BE2C (cell line): ENCODE data around the gene IL2RA.

ENCODE experiments used
- DNase-seq: peaks from one replicate; pipeline ENCODE4 v3.0.0-alpha.2; 2020
- H3K27me3 ChIP-seq: fragments of 250-450 bp; sonication (Bioruptor Pico); 2 replicates; pipeline ENCODE4 v1.5.1; 2020; ENCODE audit warnings: mild to moderate bottlenecking
- H3K36me3 ChIP-seq: fragments of 250-450 bp; sonication (Bioruptor Pico); 2 replicates; pipeline ENCODE4 v1.5.1; 2020; ENCODE audit warnings: mild to moderate bottlenecking
- H3K4me1 ChIP-seq: fragments of 250-450 bp; sonication (Bioruptor Pico); 2 replicates; pipeline ENCODE4 v1.5.1; 2020
- H3K4me3 ChIP-seq: 2 replicates; pipeline ENCODE4 v1.5.1; 2011; ENCODE audit warnings: low read depth, low read length
- H3K9me3 ChIP-seq: fragments of 250-450 bp; sonication (Bioruptor Pico); 2 replicates; pipeline ENCODE4 v1.5.1; 2020
- CTCF ChIP-seq: IDR thresholded peaks from 2 replicates; pipeline ENCODE4 v1.5.1; 2012; ENCODE audit warnings: mild to moderate bottlenecking, low read depth, low read length

The IL2RA gene

GRCh38 chr10:6086375-6087233 lies 24.4 kb upstream of the IL2RA start:
- H3K27me3 ChIP-seq = peaks cover 18% of the 10 kb centered on the region
- peak; percentile 89 for DNase-seq
- no peaks in the 10 kb centered on the region for H3K9me3 ChIP-seq
- H3K4me1 ChIP-seq = no peaks in the 10 kb centered on the region
- peak; percentile 87 for TF ChIP-seq CTCF
- H3K36me3 ChIP-seq = peaks cover 5% of the 10 kb centered on the region
- H3K4me3 ChIP-seq = peak overlapping the region; percentile 38

DNA sequence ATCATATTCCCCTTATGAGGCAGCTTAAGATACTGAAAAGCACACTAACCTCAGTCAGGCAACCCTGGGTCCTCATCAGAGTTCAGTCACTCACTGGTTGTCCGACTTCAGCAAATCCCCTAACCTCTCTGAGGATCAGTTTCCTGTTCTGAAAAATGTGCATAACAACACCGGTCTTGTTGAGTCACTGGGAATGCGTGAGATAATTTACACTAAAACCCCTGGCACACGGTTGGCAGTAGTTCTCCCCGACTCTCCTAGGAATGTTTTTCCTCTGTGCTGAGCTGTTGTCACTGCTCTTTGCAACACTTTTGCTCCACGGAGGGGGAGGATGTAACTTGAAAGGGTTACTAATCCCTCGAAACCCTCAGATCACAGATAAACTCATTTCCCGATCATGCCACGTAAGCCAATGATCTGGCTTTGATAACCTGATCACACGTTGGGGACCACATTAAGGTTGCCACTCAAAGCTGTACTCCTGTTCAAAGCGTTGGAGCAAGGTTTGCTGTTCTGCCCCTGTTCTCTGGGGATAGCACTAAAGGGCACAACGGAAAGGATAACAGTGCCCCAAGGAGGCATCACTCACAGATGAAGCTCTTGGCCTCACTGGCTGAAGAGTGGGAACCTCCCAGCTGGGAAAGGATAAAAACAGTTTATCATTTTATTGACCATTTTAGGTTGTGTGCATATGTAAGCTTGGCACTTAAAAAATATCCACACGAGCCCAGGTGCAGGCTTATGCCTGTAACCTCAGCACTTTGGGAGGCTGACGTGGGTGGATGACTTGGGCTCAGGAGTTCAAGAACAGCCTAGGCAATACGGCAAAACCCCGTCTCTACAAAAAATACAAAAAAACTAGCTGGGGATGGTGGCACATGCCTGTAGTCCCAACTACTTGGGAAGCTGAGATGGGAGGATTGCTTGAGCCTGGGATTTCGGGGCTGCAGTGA lies 21.6 kb upstream of the IL2RA start:
- Histone ChIP-seq H3K9me3 (no peaks in the 10 kb centered on the region), H3K4me3 (no peak overlapping the region), H3K4me1 (no peaks in the 10 kb centered on the region), H3K36me3 (no peaks in the 10 kb centered on the region), H3K27me3 (peaks cover 18% of the 10 kb centered on the region)
- TF ChIP-seq CTCF = no peak
- no peak for DNase-seq

- DNase-seq = no peak
- peaks cover 18% of the 10 kb centered on the region for H3K27me3 ChIP-seq
- no peaks in the 10 kb centered on the region for H3K9me3 ChIP-seq
- H3K4me1 ChIP-seq = no peaks in the 10 kb centered on the region
- H3K36me3 ChIP-seq = no peaks in the 10 kb centered on the region
- no peak overlapping the region for H3K4me3 ChIP-seq
- TF ChIP-seq CTCF = no peak
Observed at GRCh38 chr10:6082496-6083395, 20.6 kb upstream of the IL2RA start.

DNA sequence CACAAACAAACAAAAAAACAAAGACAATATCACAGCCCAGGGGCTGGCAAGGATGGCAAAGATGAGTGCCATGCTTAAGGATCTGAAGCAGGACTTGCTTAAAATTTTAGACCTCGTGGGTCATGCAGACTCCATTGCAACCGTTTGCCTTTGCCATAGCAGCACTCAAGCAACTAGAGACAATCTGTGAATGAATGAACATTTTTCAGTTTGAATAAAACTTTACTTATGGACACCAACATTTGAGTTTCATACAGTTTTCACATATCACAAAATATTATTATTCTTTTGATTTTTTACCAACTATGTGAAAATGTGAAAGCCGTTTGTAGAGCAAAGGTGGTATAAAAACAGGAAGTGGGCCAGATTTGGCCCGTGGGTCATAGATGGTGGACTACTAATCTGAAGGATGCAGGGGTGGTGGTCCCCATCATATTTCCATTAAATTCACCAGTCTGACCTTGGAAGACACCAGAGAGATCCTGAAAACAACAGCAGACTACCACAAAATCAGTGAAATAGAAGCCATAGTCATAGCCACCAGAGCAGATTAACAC lies 18.3 kb upstream of the IL2RA start:
- TF ChIP-seq CTCF = no peak
- H3K4me1 ChIP-seq = no peaks in the 10 kb centered on the region
- H3K27me3 ChIP-seq = peaks cover 31% of the 10 kb centered on the region
- no peaks in the 10 kb centered on the region for H3K9me3 ChIP-seq
- no peaks in the 10 kb centered on the region for H3K36me3 ChIP-seq
- no peak overlapping the region for H3K4me3 ChIP-seq
- DNase-seq = no peak

DNA sequence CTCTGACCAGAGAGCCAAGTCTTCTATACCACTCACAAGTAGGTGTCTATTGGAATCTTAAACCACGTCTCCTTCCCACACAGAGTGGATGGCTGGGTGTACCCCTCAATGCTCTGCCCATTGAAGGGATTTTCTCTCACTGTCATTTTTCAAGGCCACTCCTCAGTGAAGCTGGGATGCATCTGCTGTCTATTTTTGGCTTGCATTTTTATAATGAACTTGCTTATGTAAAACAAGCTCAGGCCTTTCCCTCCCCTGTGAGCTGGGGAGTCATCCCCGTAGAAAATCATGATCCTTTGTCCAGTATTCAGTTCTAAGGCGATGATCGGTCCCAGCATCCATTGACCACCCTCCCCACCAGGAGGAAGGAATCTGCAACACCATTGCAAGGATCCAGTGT lies 16.9 kb upstream of the IL2RA start:
- Histone ChIP-seq H3K27me3 (peaks cover 40% of the 10 kb centered on the region), H3K9me3 (no peaks in the 10 kb centered on the region), H3K4me3 (no peak overlapping the region), H3K4me1 (no peaks in the 10 kb centered on the region), H3K36me3 (no peaks in the 10 kb centered on the region)
- TF ChIP-seq CTCF = no peak
- no peak for DNase-seq
